A549 (cell line): ENCODE data around the gene SH3RF3.

ENCODE experiments used
- CTCF ChIP-seq: fragments of >200 bp; sonication (Bioruptor Twin); formaldehyde crosslinking; IDR thresholded peaks from 3 replicates; pipeline ENCODE4 v1.5.1; 2016
- EP300 ChIP-seq, 2 experiments: fragments of >200 bp; sonication (Bioruptor Twin); formaldehyde crosslinking; IDR thresholded peaks; 2 replicates in 1 of 2; 3 replicates in 1 of 2; pipeline ENCODE4 v1.6.1; 2016 to 2017
- JUN ChIP-seq, 2 experiments: fragments of >200 bp; sonication (Bioruptor Twin); formaldehyde crosslinking; IDR thresholded peaks; 2 replicates in 1 of 2; 3 replicates in 1 of 2; pipeline ENCODE4 v1.6.1; 2016 to 2017
- MYC ChIP-seq: IDR thresholded peaks from 2 replicates; pipeline ENCODE4 v1.6.1; 2012; ENCODE audit warnings: mild to moderate bottlenecking, inconsistent platforms, low read length, improper control_type of control experiment, borderline replicate concordance
- NPAS2 ChIP-seq: fragments of 250-450 bp; sonication (Bioruptor Pico); IDR thresholded peaks from 2 replicates; pipeline ENCODE4 v1.8.0; 2022; ENCODE audit warnings: mild to moderate bottlenecking, moderate library complexity, borderline replicate concordance
- RFX5 ChIP-seq: fragments of 450-650 bp; IDR thresholded peaks from 2 replicates; pipeline ENCODE4 v1.7.1; 2014; ENCODE audit warnings: antibody characterized with exemption, mild to moderate bottlenecking, moderate library complexity
- TF ChIP-seq, protein P1 (sequence below): fragments of 200-600 bp; sonication (generic); IDR thresholded peaks from 2 replicates; pipeline ENCODE4 v1.6.1; 2016; ENCODE audit warnings: antibody characterized with exemption, mild to moderate bottlenecking, moderate library complexity

DNA sequence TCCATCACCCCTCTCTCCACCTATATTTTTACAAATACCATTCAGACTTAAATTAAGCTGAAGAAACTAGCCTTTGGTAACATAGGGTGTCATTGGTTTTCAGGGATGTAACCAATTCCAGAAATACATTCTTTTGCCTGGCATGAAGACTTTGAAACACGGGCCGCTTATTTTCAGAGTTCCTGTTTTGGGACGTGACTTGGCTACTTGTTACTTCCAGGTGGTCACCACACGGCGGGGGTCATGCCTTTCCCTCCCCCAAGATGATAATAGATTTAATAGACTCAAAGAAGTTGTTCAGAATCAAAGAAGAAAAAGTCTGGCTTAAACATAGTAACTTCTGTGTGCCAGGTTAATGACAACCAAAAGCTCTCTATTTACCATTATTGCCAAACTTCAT lies 374.2 kb downstream of the SH3RF3 start:
- no peak for TF ChIP-seq JUN (IDR thresholded peaks at IDR 0.05)
- no peak for TF ChIP-seq NPAS2 (CRISPR knock-in tag)
- TF ChIP-seq EP300 (IDR thresholded peaks at IDR 0.05) = no peak
- TF ChIP-seq CTCF = no peak
- TF ChIP-seq, protein P1, sequence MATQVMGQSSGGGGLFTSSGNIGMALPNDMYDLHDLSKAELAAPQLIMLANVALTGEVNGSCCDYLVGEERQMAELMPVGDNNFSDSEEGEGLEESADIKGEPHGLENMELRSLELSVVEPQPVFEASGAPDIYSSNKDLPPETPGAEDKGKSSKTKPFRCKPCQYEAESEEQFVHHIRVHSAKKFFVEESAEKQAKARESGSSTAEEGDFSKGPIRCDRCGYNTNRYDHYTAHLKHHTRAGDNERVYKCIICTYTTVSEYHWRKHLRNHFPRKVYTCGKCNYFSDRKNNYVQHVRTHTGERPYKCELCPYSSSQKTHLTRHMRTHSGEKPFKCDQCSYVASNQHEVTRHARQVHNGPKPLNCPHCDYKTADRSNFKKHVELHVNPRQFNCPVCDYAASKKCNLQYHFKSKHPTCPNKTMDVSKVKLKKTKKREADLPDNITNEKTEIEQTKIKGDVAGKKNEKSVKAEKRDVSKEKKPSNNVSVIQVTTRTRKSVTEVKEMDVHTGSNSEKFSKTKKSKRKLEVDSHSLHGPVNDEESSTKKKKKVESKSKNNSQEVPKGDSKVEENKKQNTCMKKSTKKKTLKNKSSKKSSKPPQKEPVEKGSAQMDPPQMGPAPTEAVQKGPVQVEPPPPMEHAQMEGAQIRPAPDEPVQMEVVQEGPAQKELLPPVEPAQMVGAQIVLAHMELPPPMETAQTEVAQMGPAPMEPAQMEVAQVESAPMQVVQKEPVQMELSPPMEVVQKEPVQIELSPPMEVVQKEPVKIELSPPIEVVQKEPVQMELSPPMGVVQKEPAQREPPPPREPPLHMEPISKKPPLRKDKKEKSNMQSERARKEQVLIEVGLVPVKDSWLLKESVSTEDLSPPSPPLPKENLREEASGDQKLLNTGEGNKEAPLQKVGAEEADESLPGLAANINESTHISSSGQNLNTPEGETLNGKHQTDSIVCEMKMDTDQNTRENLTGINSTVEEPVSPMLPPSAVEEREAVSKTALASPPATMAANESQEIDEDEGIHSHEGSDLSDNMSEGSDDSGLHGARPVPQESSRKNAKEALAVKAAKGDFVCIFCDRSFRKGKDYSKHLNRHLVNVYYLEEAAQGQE = no peak
- TF ChIP-seq RFX5 = no peak
- no peak for TF ChIP-seq MYC
